GM21786 (cell line): Measurements from ENCODE around the gene GREB1.
"Not testable (repeated sequence)": the region's sequence is repeated elsewhere in the genome, so short reads cannot be mapped to it uniquely, and the experiment has no call there.

Source experiments
- ATAC-seq: cut with Tn5 transposase; IDR thresholded peaks from one replicate; pipeline ENCODE4 v1.9.1; 2021; ENCODE audit not compliant: unreplicated experiment

Gene GREB1

GRCh38 chr2:11658208-11659114 lies 124.6 kb downstream of the GREB1 start:
- ATAC-seq, result no peak

GRCh38 chr2:11659115-11659475 lies 125.2 kb downstream of the GREB1 start:
- no peak for ATAC-seq

GRCh38 chr2:11659851-11660250 lies 126.0 kb downstream of the GREB1 start:
- no peak for ATAC-seq

- not testable (repeated sequence) for ATAC-seq
These were observed 126.6 kb downstream of the GREB1 start for GRCh38 chr2:11660396-11660795.

- no peak for ATAC-seq
These were observed 128.1 kb downstream of the GREB1 start for GRCh38 chr2:11661891-11662435.

GRCh38 chr2:11662882-11663281 lies 129.0 kb downstream of the GREB1 start:
- no peak for ATAC-seq

GRCh38 chr2:11663427-11663826 lies 129.6 kb downstream of the GREB1 start:
- ATAC-seq, result no peak

GRCh38 chr2:11665028-11665427 lies 131.2 kb downstream of the GREB1 start:
- ATAC-seq, result no peak

GRCh38 chr2:11665510-11666362 lies 131.9 kb downstream of the GREB1 start:
- no peak for ATAC-seq

GRCh38 chr2:11667194-11667593 lies 133.3 kb downstream of the GREB1 start:
- ATAC-seq, result no peak

- no peak for ATAC-seq
These were observed 134.2 kb downstream of the GREB1 start for GRCh38 chr2:11667866-11668637.

GRCh38 chr2:11669454-11670291 lies 135.8 kb downstream of the GREB1 start, which contains the start of gene NTSR2:
NTSR2 (minus strand) TSS chr2:11670195; CDS start chr2:11670129, 66 bp downstream.
- ATAC-seq, result no peak

- ATAC-seq, result no peak
These were observed 138.6 kb downstream of the GREB1 start for GRCh38 chr2:11672407-11672806.

- no peak for ATAC-seq
These were observed 141.1 kb downstream of the GREB1 start for GRCh38 chr2:11674983-11675382.

GRCh38 chr2:11675423-11676112 lies 141.7 kb downstream of the GREB1 start:
- no peak for ATAC-seq

GRCh38 chr2:11676640-11677039 lies 142.8 kb downstream of the GREB1 start:
- no peak for ATAC-seq

- no peak for ATAC-seq
These were observed 143.6 kb downstream of the GREB1 start for GRCh38 chr2:11677136-11678055.

GRCh38 chr2:11678306-11678960 lies 144.6 kb downstream of the GREB1 start:
- no peak for ATAC-seq
